Ishikawa (cell line): ENCODE data around the gene MGAT2.

ENCODE experiments used
- CEBPB ChIP-seq: IDR thresholded peaks from 2 replicates; pipeline ENCODE4 v1.6.1; 2012
- CREB1 ChIP-seq: IDR thresholded peaks from 2 replicates; pipeline ENCODE4 v1.6.1; 2012; ENCODE audit warnings: low read depth
- EGR1 ChIP-seq: IDR thresholded peaks from 2 replicates; pipeline ENCODE4 v1.6.1; 2012
- EP300 ChIP-seq: IDR thresholded peaks from 2 replicates; pipeline ENCODE4 v1.6.1; 2012; ENCODE audit warnings: borderline replicate concordance
- FOXM1 ChIP-seq: IDR thresholded peaks from 2 replicates; pipeline ENCODE4 v1.6.1; 2012; ENCODE audit warnings: low read depth, borderline replicate concordance
- NFIC ChIP-seq: IDR thresholded peaks from 2 replicates; pipeline ENCODE4 v1.6.1; 2012
- RAD21 ChIP-seq: IDR thresholded peaks from 2 replicates; pipeline ENCODE4 v1.6.1; 2012; ENCODE audit warnings: low read depth
- TAF1 ChIP-seq: IDR thresholded peaks from 2 replicates; pipeline ENCODE4 v1.6.1; 2012; ENCODE audit warnings: low read depth, mild to moderate bottlenecking
- TCF12 ChIP-seq: IDR thresholded peaks from 2 replicates; pipeline ENCODE4 v1.6.1; 2012; ENCODE audit warnings: low read depth
- TEAD4 ChIP-seq: IDR thresholded peaks from 2 replicates; pipeline ENCODE4 v1.6.1; 2012
- YY1 ChIP-seq: IDR thresholded peaks from 2 replicates; pipeline ENCODE4 v1.6.1; 2012; ENCODE audit warnings: low read depth
- ZBTB7A ChIP-seq: IDR thresholded peaks from 2 replicates; pipeline ENCODE4 v1.6.1; 2012; ENCODE audit warnings: low read depth
- TF ChIP-seq, protein P1 (sequence below): IDR thresholded peaks from 2 replicates; pipeline ENCODE4 v1.6.1; 2012
- TF ChIP-seq, protein P2 (sequence below): IDR thresholded peaks from 2 replicates; pipeline ENCODE4 v1.6.1; 2012; ENCODE audit warnings: low read depth, mild to moderate bottlenecking
- TF ChIP-seq, protein P3 (sequence below): IDR thresholded peaks from 2 replicates; pipeline ENCODE4 v1.6.1; 2012

The MGAT2 gene

GRCh38 chr14:49581209-49582112 lies 39.1 kb upstream of the MGAT2 start:
- TF ChIP-seq CEBPB (no peak), TAF1 (no peak), YY1 (no peak), EP300 (no peak), ZBTB7A (no peak), TCF12 (no peak), FOXM1 (no peak), CREB1 (no peak), TEAD4 (no peak), RAD21 (no peak), EGR1 (no peak)
- TF ChIP-seq, protein P1, sequence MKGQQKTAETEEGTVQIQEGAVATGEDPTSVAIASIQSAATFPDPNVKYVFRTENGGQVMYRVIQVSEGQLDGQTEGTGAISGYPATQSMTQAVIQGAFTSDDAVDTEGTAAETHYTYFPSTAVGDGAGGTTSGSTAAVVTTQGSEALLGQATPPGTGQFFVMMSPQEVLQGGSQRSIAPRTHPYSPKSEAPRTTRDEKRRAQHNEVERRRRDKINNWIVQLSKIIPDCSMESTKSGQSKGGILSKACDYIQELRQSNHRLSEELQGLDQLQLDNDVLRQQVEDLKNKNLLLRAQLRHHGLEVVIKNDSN, result no peak
- TF ChIP-seq, protein P2, sequence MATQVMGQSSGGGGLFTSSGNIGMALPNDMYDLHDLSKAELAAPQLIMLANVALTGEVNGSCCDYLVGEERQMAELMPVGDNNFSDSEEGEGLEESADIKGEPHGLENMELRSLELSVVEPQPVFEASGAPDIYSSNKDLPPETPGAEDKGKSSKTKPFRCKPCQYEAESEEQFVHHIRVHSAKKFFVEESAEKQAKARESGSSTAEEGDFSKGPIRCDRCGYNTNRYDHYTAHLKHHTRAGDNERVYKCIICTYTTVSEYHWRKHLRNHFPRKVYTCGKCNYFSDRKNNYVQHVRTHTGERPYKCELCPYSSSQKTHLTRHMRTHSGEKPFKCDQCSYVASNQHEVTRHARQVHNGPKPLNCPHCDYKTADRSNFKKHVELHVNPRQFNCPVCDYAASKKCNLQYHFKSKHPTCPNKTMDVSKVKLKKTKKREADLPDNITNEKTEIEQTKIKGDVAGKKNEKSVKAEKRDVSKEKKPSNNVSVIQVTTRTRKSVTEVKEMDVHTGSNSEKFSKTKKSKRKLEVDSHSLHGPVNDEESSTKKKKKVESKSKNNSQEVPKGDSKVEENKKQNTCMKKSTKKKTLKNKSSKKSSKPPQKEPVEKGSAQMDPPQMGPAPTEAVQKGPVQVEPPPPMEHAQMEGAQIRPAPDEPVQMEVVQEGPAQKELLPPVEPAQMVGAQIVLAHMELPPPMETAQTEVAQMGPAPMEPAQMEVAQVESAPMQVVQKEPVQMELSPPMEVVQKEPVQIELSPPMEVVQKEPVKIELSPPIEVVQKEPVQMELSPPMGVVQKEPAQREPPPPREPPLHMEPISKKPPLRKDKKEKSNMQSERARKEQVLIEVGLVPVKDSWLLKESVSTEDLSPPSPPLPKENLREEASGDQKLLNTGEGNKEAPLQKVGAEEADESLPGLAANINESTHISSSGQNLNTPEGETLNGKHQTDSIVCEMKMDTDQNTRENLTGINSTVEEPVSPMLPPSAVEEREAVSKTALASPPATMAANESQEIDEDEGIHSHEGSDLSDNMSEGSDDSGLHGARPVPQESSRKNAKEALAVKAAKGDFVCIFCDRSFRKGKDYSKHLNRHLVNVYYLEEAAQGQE, result no peak
- TF ChIP-seq, protein P3, sequence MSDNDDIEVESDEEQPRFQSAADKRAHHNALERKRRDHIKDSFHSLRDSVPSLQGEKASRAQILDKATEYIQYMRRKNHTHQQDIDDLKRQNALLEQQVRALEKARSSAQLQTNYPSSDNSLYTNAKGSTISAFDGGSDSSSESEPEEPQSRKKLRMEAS, result no peak

- no peak for TF ChIP-seq EP300
- TF ChIP-seq, protein P2, result no peak
- TF ChIP-seq, protein P1, result no peak
- TF ChIP-seq RAD21, result no peak
- TF ChIP-seq FOXM1, result no peak
- TF ChIP-seq TCF12, result no peak
- no peak for TF ChIP-seq EGR1
- TF ChIP-seq NFIC, result no peak
- TF ChIP-seq YY1, result no peak
These were observed 38.3 kb upstream of the MGAT2 start for GRCh38 chr14:49582113-49582977.

- TF ChIP-seq TAF1 (no peak), FOXM1 (no peak), YY1 (no peak), CEBPB (no peak), NFIC (no peak)
- TF ChIP-seq, protein P3, result no peak
These were observed 37.0 kb upstream of the MGAT2 start for GRCh38 chr14:49583629-49584028.

GRCh38 chr14:49584058-49584457 lies 36.5 kb upstream of the MGAT2 start:
- TF ChIP-seq EP300 (no peak), TCF12 (no peak), TAF1 (no peak), CEBPB (no peak), FOXM1 (no peak), NFIC (no peak), CREB1 (no peak), RAD21 (no peak), YY1 (no peak), ZBTB7A (no peak), TEAD4 (no peak), EGR1 (no peak)
- TF ChIP-seq, protein P3, result no peak
- TF ChIP-seq, protein P1, result no peak
- TF ChIP-seq, protein P2, result no peak
